H1 (cell line): ENCODE results near the gene CD247. TPM values are rescaled to one million over a fixed set of nuclear protein-coding genes. Genes with fewer than 3 reads are reported as not detected.

ENCODE experiments used
- CHD1 ChIP-seq: IDR thresholded peaks from 2 replicates; pipeline ENCODE4 v1.6.1; 2012; ENCODE audit warnings: low read depth, low read length, improper control_type of control experiment
- SIRT6 ChIP-seq: IDR thresholded peaks from one replicate; pipeline ENCODE4 v1.7.1; 2012; ENCODE audit warnings: low read length, inconsistent platforms
- polyA plus RNA-seq, 7 experiments: library from polyadenylated mRNA; depleted of rRNA in 3 of 7; stranded (reverse) in 5 of 7; unstranded in 2 of 7; fragments of >200 nt in 5 of 7; fragments of 200-250 nt in 2 of 7; gene quantifications; 1 replicate in 5 of 7; 2 replicates in 1 of 7; 4 replicates in 1 of 7; pipeline versions ENCODE4 v1.2.1 to v1.2.3, GENCODE V29; 2011 to 2013; ENCODE audit warnings: missing spikeins in 2 of 7, mixed read lengths in 2 of 7
- total RNA-seq: library from RNA; stranded (reverse); fragmentation: NEBNext Ultra II Directional; extraction: Animal tissue kit (Norgen Biotek cat#: 25700); gene quantifications from 2 replicates; pipeline ENCODE4 v1.2.1, GENCODE V29; 2021

The CD247 gene
- total and polyA plus RNA-seq, 2 of the 8 experiments (the other 6 are each of a cell fraction or from before 2014, with no cell fraction given), result 2.0 to 2.2 TPM

DNA sequence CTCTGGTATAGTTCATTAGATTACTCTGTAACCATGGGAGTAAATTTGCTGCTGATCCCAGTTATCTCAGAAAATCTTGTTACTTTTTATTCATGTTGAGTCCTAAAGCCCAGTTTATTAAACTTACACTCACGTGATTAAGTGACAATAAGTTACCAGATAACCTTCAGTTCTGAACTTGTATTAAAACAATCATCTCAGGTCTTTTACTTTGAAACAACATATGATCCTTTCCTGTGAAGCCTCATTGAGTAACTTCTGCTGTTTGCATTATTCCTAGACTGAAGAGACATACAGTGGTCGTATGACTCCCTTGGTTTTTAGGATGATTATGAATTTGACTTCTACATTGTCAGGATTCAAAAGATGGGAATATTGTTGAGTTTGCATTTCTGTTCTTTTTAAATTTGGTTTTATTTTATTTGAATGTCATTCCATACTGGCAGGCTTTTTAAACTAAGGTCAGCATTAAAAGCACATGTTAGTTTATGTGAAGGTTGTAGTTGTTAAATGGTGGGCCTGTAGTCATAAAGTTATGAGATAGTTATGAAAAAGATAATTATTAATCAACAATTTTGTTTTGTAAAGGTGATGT, 117.9 kb downstream of the CD247 start (continued):
- TF ChIP-seq SIRT6 (no peak), CHD1 (no peak)
- TF ChIP-seq, all 59 proteins: peak for 0
